Stimulated activated CD4-positive, alpha-beta T cell treated with anti-CD3 and anti-CD28 coated beads, TNF-alpha, amount 100 ng/mL, for 4 hours (primary cell): ENCODE results near the gene BICRAL.
"Not testable (repeated sequence)": the region's sequence is repeated elsewhere in the genome, so short reads cannot be mapped to it uniquely, and the experiment has no call there.

Experiments used
- DNase-seq, 3 experiments: peaks; one replicate each; pipeline ENCODE4 v3.0.0-alpha.2; 2020; ENCODE audit warnings: low read depth in 3 of 3

Gene BICRAL

DNA sequence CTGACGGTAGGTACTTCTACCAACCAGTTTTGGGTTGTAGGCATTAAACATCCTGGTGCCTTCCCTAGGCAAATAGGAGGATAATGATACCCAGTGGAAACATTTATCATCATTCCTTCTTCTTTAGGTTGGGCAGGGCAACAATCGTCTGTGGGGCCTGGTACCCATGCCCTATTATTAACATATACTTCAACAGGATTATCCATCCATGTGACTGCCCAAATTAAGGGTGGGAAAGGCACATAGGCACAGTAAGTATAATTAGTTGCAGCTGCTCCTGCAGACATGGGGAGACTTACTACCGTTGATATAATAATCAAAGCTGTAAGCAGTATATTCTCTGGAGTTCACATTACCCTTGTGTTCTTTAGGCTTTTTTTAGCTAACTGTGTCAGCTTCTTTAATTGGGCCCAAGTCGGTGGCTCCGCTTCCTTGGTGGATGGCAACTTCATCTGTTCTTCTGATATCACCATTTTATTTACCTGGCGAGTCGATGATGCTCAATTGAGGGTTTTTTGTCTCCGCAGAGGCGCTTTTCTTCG lies 114.4 kb downstream of the BICRAL start:
- no peak for DNase-seq

DNA sequence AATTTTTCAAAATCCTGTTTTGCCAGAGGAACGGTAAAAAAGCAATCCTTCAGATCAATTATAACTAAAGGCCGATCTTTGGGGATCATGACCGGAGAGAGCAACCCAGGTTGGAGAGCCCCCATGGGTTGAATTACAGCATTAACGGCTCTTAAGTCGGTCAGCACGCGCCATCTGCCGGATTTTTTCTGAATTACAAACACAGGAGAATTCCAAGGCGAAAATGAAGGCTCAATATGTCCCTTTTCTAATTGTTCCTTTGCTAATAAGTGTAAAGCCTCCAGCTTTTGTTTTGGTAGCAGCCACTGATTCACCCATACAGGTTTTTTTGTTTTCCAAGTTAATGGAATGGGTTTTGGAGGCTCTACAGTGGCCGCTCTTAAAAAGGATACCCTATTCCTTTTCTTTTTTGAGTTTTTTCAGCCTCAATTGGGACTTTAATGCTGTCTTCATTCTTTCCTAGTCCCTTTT lies 117.1 kb downstream of the BICRAL start:
- DNase-seq = peak; percentile 23 to 54 (median 31)

DNA sequence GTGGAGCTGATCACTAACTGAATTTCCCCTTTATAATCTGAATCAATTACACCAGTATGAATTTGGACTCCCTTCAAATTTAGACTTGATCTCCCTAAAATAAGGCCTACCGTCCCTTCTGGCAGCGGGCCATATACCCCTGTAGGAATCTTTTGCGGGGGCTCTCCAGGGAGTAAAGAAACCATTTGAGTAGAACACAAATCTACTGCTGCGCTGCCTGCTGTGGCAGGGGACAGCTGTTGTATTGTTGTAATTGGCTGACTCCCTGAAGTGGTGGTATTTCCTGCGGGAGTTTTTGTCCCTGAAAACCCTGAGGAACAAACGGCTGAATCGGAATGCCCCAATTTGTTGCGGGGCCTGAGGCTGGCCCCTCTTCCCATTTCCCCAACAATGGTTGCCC lies 118.0 kb downstream of the BICRAL start:
- no peak for DNase-seq

DNA sequence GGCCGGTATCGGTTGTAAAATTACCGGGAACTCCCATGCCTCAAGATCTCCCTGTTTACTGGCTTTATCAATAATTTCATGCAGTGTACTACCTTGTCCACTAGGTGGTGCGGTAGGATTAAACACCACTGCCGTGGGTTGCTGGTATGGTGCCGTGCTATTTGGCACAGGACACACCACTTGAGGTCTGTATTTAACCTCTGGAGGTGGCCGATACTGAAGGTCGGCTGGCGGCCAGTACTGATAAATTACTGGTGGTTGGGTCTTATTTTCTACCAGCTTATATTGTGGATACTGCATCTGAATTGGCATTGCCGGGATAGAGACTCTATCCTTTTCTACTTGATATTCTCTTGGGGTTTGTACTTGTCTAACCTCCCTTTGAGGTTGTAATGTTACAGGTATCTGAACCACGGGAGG lies 119.7 kb downstream of the BICRAL start:
- DNase-seq = peak; percentile 20 to 63 (median 47)

DNA sequence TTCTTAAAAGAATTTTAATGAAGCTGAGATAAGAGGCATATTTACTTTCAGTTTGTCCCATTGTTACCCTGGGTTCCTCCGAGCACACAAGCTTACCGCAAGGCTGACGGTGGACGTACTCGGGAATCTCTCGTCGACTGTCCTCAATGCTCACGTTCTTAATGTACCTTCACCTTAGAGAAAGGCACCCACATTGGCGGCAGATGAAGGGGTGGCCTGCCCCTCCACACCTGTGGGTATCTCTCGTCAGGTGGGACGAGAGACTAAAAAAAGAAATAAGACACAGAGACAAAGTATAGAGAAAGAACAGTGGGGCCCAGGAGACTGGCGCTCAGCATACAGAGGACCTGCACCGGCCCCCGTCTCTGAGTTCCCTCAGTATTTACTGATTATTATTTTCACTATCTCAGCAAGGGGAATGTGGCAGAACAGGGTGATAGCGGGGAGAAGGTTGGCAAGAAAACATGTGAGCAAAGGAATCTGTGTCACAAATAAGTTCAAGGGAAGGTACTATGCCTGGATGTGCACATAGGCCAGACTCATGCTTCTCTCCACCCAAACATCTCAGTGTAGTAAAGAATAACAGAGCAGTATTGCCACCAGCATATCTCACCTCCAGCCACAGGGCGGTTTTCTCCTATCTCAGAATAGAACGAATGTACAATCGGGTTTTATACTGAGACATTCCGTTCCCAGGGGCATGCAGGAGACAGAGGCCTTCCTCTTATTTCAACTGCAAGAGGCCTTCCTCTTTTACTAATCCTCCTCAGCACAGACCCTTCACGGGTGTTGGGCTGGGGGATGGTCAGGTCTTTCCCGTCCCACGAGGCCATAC lies 120.8 kb downstream of the BICRAL start:
- not testable (repeated sequence) for DNase-seq

DNA sequence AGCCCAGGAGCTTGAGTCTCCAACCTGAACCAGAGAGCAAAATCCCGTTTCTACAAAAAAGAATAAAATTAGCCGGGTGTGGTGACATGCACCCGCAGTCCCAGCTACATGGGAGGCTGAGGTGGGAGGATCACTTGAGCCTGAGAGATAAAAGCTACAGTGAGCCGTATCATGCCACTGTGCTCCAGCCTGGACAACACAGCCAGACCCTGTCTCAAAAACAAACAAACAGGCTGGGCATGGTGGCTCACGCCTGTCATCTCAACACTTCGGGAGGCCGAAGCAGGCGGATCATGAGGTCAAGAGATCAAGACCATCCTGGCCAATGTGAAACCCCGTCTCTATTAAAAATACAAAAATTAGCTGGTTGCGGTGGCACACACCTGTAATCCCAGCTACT lies 122.6 kb downstream of the BICRAL start:
- no peak for DNase-seq

DNA sequence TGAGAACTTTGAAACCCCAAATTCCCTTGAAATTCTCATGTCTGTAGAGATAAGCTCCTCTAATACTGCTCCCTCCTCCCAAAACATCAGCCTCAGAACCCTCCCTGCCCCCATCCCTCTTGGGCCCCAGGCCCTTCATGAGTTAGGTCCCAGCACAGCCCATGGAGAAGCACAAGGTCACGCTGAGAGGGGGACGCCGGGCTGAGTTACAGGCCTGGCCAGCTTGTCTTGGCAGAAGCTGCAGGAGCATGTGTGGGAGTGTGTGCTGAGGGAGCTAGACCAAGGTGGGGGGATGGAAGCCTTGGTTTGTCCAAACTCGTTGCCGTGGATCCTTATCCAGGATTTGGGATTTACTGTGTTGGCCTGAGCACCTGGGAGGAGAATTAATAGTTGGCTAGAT lies 125.5 kb downstream of the BICRAL start:
- no peak for DNase-seq

DNA sequence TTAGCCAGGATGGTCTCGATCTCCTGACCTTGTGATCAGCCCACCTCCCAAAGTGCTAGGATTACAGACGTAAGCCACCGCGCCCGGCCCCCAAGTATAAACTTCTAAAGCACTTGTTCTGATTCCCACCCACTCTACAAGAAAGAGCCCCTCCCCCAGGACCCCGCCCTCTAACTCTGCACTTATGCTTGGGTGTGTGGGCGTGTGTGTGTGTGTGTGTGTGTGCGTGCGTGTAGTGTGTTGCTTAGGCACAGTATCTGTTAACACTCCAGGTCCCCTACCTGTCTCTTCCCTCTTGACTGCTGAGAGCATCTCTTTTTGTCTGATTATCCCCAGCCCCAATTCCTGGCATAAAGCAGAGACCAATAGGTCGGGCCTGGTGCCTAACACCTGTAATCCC lies 128.0 kb downstream of the BICRAL start:
- no peak for DNase-seq

DNA sequence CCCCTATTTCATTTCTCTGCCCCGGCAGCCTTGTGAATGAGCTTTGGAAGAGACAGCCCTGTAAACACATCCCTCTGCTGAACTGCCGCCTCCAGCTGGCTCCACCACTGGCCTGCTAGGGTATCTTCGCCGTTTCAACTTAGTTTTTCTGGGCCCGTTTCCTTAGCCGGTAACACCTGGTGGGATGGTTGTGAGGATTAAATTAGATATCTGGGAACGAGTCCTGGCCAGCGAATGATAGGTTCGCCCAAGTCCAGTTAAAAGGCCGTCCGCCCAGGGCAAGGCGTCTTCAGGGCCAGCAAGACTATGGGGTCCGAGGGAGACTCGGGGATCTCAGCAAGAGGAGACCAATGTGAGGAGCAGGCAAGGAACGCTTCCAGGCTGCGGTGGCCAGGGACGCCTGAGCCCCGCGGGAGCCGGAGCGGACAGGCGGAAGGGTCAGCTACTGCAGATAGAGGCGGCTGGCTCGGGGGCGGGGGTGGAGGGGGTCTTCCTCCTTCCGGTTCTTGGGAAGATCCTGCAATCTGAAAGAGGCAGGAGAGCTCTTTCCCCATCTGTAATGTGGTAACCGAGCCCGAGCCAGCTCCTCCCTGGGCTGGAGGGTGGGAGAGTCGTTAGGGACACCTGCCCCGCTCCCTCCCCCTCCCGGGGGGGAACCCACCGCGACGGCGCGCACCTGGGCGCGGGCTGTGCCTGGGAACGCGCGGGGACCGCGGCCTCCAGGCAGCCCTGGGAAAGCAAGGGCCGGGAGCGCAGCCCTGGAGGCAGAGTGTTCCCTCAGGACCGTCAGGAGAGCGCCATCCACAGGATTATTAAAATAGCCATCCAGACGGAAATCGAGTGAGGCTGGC lies 129.5 kb downstream of the BICRAL start:
- no peak for DNase-seq

DNA sequence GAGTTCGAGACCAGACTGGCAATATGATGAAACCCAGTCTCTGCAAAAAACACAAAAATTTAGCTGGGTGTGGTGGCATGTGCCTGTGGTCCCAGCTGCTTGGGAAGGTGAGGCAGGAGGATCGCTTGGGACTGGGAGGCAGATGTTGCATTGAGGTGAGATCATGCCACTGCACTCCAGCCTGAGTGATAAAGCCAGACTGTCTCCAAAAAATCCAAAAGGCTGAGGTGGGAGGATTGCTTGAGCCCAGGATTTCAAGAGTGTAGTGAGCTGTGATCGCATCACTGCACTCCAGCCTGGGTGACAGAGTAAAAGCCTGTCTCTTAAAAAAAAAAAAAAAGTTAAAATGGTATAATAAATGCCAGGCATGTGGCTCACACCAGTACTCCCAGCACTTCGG lies 132.7 kb downstream of the BICRAL start:
- DNase-seq = no peak

DNA sequence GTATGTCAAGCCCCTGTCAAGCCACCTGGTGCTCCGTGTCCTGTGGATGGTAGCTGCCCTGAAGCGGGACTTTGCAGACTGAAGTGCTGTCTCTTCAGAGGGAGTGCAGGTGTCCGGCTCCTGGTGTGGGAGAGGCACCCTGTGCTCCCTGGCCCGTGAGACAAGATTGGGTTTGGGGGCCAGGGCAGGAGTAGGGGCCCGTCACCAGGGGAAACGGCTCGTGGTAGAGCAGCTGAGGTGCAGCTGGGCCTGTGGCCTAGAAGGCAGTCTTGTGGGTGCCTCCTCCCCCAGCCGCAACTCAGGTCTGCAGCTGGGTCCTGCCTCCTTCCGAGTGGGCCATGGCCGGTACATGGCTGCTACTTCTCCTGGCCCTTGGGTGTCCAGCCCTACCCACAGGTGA lies 133.9 kb downstream of the BICRAL start, which contains the start of gene PTCRA:
Gene PTCRA, plus strand, starts transcription at position 322 of the 400 bp plus-strand sequence. Its CDS starts 17 bp downstream, at position 339.
- DNase-seq = no peak

DNA sequence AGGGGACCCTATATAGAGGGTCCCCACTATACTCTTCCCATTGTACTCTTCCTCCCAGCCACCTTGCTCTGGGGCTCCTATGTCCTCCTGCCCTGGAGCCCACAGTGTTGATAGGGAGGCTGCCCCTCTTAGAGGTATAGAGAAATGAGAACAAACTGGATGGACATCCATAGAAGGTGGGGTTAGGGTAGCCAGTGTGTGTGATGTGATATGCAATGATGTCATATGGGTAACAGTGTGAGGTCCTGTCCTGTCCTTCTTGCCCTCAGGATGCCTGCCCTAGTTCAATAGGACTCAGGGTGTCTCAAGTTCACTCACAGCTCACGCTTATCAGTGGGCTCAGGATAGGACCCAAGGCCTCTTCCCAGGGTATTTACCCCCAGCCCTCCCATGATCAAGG lies 134.4 kb downstream of the BICRAL start:
- no peak for DNase-seq
